HG03342 (cell line): Measurements from ENCODE around the gene METTL15.
"Not testable (repeated sequence)": the region's sequence is repeated elsewhere in the genome, so short reads cannot be mapped to it uniquely, and the experiment has no call there.

Experiments used
- ATAC-seq: cut with Tn5 transposase; IDR thresholded peaks from one replicate; pipeline ENCODE4 v1.9.1; 2021; ENCODE audit warnings: mild to moderate bottlenecking, moderate library complexity; ENCODE audit not compliant: unreplicated experiment

Gene METTL15

DNA sequence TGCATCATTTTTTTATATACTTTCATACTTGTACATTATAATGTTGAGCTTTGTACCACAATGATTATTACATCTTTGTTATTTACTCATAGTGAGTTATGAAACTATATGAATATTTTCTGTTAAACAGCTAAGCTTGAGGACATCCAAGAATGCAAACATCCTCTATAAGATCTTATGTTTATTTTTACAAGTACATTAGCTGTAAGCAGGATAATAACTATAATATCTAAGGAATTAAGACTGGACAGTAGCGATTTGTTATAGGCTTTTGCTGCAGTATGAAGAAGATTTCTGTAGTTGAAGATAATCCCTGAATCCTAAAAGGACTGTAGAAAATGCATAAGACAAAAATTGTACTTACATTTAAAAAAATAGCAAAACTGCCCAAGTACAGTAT, 176.0 kb downstream of the METTL15 start:
- no peak for ATAC-seq

- ATAC-seq = no peak
Measured at GRCh38 chr11:28289444-28289843, 181.3 kb downstream of the METTL15 start.

GRCh38 chr11:28290995-28291394, 182.8 kb downstream of the METTL15 start:
- ATAC-seq = not testable (repeated sequence)

DNA sequence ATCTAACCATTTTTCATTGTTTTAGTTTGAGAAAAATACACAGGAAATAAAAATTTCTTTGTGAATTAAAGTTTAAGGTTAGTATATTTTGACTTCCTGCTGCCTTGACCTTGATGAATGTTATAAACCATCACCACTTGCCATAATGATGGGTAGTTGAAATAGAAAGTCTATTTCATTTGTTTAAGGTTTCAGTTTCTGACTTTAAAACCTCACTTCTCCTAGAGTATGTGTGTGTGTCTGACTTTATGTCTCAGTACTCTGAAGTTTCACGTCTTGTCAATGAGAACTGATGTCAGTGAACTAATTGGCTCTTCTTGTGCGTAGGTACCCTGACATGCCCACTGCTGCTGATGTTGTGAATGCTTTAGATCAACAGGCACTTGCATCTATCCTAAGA, 188.2 kb downstream of the METTL15 start:
- peak; percentile 82 for ATAC-seq

DNA sequence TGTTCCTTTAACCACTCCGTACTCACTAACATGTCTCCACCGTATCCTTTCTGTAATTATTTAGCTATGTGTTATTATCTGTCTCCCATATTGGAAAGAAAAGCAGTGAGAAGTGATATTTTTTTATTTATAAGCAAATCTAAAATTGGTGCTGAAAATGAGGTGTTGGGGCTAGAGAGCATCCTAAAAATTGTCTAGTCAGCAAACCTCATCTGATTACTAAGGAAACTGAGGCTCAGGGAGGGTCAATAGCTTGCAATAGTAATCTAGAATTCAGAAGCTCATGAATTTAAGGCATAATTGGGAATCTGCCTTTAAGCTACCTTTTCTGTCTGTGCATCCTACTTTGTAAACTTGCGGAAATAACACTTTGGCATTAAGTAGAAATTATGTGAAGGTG, 190.0 kb downstream of the METTL15 start:
- ATAC-seq = no peak

- no peak for ATAC-seq
Measured at GRCh38 chr11:28303477-28304191, 195.4 kb downstream of the METTL15 start.

DNA sequence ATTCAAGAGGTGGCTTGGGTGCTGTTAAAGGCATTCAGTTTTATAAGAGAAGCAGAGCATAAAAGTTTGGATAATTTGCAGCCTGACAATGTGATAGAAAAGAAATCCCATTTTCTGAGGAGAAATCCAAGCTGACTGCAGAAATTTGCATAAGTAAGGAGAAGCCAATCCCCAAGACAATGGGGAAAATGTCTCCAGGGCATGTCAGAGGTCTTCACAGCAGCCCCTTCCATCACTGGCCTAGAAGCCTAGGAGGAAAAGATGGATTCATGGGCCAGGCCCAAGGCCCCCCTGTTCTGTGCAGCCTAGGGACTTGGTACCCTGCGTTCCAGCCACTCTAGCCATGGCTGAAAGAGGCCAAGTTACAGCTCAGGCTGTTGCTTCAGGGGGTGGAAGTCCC, 207.3 kb downstream of the METTL15 start:
- ATAC-seq = no peak

- ATAC-seq = no peak
Measured at GRCh38 chr11:28318871-28319270, 210.7 kb downstream of the METTL15 start.

GRCh38 chr11:28323621-28324020, 215.4 kb downstream of the METTL15 start:
- no peak for ATAC-seq

- peak; percentile 77 for ATAC-seq
Measured at GRCh38 chr11:28332393-28332792, 224.2 kb downstream of the METTL15 start.

DNA sequence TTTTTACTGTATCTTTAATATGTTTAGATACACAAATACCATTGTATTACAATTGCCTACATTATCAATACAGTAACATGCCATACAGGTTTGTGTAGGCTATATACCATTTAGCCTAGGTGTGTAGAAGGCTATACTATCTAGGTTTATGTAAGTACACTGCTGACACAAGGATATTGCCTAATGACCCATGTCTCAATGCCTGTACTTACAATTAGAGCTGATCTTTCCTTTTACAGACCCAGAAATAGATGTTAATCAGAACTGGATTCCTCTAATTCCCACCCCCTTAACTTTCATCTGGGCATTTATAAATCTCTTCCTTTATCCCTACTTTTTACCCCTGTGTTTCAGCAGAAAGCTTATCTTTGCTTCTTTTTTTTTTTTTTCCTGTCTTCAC, 229.5 kb downstream of the METTL15 start:
- no peak for ATAC-seq

GRCh38 chr11:28338371-28338770, 230.2 kb downstream of the METTL15 start:
- no peak for ATAC-seq

GRCh38 chr11:28339488-28339887, 231.3 kb downstream of the METTL15 start:
- no peak for ATAC-seq

DNA sequence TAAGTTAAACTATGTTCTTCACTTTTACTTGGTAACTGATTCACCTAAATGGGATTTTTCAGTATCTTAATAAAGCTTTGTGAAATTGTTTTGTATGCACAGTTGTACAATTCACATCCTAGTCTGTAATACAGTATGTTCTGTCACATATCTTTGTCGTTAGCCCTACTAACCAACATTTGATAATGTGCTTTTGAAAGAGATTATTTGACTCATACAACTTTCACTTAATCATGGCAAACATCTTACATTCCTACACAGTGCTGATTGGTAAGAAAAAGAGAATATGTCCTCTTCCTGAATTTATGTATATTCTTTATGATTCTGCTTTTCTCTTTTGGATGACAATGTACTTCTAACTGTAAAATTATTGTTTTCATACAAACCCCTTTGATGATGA, 234.5 kb downstream of the METTL15 start:
- ATAC-seq = no peak

DNA sequence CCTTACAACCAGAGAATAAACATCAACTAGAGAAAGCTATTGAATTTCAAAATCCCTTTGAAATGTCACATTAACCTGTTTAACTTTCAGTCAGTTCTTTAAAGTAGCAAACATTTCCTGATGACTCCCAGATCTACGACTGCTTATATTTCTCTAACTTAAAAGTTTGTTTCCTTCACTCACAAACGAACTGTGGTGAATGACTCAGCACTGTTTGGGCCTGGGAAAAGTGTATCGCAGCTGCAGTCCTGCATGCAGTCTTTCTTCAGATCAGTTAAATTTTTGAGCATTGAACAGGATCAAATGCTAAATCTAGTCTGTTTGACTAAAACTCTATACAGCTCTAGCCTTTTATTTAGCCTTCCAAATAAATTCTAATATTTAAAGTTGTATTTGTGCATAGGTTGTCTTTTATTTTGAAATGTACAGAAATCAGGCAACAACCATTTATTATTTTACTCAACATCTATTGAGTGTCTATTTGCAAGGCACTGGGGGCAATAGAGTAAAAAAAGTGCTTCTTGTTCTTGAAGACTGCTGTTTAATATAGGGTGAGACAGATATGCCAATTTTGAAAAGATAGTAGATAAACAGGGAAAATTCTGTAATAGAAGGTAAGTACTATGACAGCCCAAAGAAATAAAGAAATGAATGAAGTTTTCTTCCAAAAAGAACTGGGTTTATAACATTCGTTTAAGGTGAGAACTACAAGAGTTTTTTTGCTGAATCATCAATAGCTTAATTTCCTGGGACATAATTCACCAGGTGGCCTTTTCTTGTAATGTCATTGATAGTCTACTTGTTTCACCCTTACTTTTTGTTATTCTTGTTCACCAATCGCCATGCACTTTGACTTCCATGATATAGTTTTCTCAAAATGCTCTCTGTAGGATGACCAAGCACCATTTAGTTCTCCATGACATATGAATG, 235.4 kb downstream of the METTL15 start:
- ATAC-seq = no peak

DNA sequence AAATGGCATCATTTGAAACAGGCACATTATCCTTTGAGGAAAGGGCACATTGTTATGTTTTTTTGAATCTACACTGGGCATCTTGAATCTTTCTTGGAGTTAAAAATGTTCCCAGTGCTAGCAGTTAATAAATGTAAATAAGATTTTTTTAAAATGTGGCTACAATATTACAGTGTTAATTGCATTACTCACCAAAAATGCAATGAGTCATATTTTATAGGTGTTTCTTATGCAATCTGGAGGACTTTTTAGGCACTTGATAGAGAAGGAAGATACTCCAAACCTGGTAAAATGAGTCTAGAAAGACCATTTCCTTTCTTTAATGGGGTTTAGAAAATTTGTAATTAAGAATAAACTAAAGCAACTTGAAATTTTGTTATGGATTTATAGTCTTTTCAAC, 238.0 kb downstream of the METTL15 start:
- ATAC-seq = no peak

GRCh38 chr11:28346721-28347120, 238.5 kb downstream of the METTL15 start:
- no peak for ATAC-seq

DNA sequence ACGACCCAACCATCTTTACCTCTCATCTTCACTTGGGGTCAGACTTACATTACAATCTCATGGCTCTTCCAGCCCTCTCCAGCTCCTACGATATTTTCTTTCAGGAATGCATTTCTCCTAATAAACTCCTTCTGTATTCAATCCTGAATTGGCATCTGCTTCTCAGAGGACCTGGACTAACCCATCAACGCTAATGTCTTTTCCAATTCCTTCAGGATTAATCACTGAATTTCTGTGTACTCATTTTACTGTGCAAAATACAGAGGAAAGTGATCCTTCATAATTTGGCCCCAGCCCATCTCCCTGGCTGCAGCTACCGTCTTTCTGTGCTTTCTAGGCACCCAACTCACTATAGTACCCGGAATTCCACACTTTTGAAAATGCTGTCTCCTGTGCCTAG, 239.2 kb downstream of the METTL15 start:
- no peak for ATAC-seq

DNA sequence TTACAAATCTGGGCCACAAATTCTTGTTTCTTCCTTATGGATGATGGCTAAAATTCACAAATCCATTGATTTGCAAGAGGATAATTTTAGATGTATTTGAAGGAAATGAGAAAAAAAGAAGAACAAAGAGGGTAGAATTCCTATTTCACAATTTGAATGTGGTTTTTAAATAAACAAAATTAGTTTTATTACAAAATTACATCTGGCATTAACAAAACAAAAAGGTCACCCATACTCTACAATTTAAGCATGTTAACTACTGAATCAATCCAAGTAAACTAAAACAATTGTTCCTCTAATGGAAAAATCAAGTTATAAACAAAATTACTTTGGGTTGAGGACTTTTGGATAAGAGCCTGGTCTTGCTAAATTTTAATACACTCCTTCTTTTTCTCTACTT, 242.0 kb downstream of the METTL15 start:
- no peak for ATAC-seq

- no peak for ATAC-seq
Measured at GRCh38 chr11:28353991-28354390, 245.8 kb downstream of the METTL15 start.

DNA sequence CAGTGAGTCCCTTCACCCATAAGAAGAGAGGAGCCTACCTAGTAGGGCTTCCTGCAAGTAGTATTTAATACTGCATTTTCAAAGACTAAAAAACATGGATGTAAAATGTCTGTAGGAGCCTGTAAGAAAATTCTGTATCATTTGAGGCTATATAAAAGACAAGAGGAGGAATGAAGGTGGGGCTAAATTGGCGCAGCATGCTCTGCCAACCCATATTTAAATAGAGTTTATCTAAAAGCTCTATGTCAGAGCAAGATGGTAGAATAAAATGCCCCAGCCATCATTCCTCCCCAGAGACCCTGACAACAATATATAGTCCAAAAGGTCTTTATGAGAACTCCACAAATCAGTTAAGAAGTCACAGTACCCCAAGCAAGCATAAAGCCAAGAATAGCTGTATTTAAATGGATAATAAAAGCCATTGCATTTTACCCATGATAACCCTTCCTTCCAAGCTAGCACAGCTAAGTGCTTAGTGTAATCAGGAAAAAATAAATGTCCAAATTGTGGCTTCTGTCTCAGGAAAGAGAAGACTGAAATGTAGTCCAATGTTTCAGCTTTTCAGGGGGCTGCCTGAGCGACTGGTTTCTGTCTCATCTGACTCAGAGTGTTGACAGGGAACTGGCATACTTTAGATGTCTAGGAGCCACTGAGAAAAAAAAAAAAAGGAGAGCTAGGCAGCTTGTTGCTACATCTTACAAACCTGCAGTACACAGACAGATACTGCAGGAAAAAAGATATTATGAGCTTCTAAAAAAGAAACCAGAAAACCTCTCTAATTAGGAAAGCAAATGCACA, 258.6 kb downstream of the METTL15 start:
- ATAC-seq = no peak
